ENCODE measurements around the gene IFNGR2.

DNA sequence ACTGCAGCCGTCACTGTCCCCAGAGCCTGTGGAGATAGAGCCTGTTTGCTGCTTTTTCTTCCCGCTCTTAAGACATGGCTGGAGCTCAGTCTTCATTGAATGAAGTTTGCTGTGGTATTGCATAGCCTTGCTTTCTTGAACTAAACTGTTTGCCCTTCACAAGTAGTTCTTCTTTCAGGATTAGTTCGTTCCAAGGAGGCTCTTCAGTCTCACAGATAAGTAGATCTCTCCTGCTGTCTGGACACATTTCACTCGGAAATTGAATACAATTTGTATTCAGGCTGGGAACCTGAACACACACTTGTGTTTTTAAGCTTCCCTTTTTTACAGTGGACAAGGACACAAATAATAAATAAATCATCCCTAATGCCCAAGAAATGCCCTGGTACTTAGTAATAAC is 43.8 kb upstream of the IFNGR2 start:
- TF ChIP-seq, protein P1, sequence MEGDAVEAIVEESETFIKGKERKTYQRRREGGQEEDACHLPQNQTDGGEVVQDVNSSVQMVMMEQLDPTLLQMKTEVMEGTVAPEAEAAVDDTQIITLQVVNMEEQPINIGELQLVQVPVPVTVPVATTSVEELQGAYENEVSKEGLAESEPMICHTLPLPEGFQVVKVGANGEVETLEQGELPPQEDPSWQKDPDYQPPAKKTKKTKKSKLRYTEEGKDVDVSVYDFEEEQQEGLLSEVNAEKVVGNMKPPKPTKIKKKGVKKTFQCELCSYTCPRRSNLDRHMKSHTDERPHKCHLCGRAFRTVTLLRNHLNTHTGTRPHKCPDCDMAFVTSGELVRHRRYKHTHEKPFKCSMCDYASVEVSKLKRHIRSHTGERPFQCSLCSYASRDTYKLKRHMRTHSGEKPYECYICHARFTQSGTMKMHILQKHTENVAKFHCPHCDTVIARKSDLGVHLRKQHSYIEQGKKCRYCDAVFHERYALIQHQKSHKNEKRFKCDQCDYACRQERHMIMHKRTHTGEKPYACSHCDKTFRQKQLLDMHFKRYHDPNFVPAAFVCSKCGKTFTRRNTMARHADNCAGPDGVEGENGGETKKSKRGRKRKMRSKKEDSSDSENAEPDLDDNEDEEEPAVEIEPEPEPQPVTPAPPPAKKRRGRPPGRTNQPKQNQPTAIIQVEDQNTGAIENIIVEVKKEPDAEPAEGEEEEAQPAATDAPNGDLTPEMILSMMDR (IDR thresholded peaks at IDR 0.05) = no peak
- TF ChIP-seq POLR2AphosphoS5 (IDR thresholded peaks at IDR 0.05) (no peak), POLR2A (IDR thresholded peaks at IDR 0.05) (no peak)
